ENCODE data around the gene LSM7.

Gene LSM7

GRCh38 chr19:2345794-2346663, 17.6 kb upstream of the LSM7 start:
- TF ChIP-seq ZNF274 (IDR thresholded peaks at IDR 0.05; ENCODE audit: low read depth, low read length), result no peak
- H3K4me3 ChIP-seq (ENCODE audit: low read length), result no peak overlapping the region

GRCh38 chr19:2345076-2345475, 16.7 kb upstream of the LSM7 start:
- no peak for TF ChIP-seq ZNF274 (IDR thresholded peaks at IDR 0.05; ENCODE audit: low read depth, low read length)
- no peak overlapping the region for H3K4me3 ChIP-seq (ENCODE audit: low read length)

- TF ChIP-seq ZNF274 (IDR thresholded peaks at IDR 0.05; ENCODE audit: low read depth, low read length), result no peak
- no peak overlapping the region for H3K4me3 ChIP-seq (ENCODE audit: low read length)
Measured at GRCh38 chr19:2344381-2344870, 16.0 kb upstream of the LSM7 start.

- H3K4me3 ChIP-seq (ENCODE audit: low read length), result no peak overlapping the region
- TF ChIP-seq ZNF274 (IDR thresholded peaks at IDR 0.05; ENCODE audit: low read depth, low read length), result no peak
Measured at GRCh38 chr19:2343289-2343982, 15.1 kb upstream of the LSM7 start.

- no peak overlapping the region for H3K4me3 ChIP-seq (ENCODE audit: low read length)
- TF ChIP-seq ZNF274 (IDR thresholded peaks at IDR 0.05; ENCODE audit: low read depth, low read length), result no peak
Measured at GRCh38 chr19:2342656-2343288, 14.4 kb upstream of the LSM7 start.

GRCh38 chr19:2341982-2342381, 13.6 kb upstream of the LSM7 start:
- no peak for TF ChIP-seq ZNF274 (IDR thresholded peaks at IDR 0.05; ENCODE audit: low read depth, low read length)
- no peak overlapping the region for H3K4me3 ChIP-seq (ENCODE audit: low read length)

- no peak for TF ChIP-seq ZNF274 (IDR thresholded peaks at IDR 0.05; ENCODE audit: low read depth, low read length)
- H3K4me3 ChIP-seq (ENCODE audit: low read length), result no peak overlapping the region
Measured at GRCh38 chr19:2341244-2341751, 12.9 kb upstream of the LSM7 start.

- TF ChIP-seq ZNF274 (IDR thresholded peaks at IDR 0.05; ENCODE audit: low read depth, low read length), result no peak
Measured at GRCh38 chr19:2340496-2341243, 12.3 kb upstream of the LSM7 start.

GRCh38 chr19:2339644-2340310, 11.4 kb upstream of the LSM7 start:
- no peak for TF ChIP-seq ZNF274 (IDR thresholded peaks at IDR 0.05; ENCODE audit: low read depth, low read length)
- no peak overlapping the region for H3K4me3 ChIP-seq (ENCODE audit: low read length)

More at GRCh38 chr19:2340496-2341243, 12.3 kb upstream of the LSM7 start:
- H3K4me3 ChIP-seq (ENCODE audit: low read length), result no peak overlapping the region

GRCh38 chr19:2338751-2339643, 10.6 kb upstream of the LSM7 start:
- no peak overlapping the region for H3K4me3 ChIP-seq (ENCODE audit: low read length)
- no peak for TF ChIP-seq ZNF274 (IDR thresholded peaks at IDR 0.05; ENCODE audit: low read depth, low read length)

GRCh38 chr19:2338055-2338615, 9.7 kb upstream of the LSM7 start:
- no peak for TF ChIP-seq ZNF274 (IDR thresholded peaks at IDR 0.05; ENCODE audit: low read depth, low read length)
- no peak overlapping the region for H3K4me3 ChIP-seq (ENCODE audit: low read length)

GRCh38 chr19:2337329-2337707, 8.9 kb upstream of the LSM7 start:
- no peak for TF ChIP-seq ZNF274 (IDR thresholded peaks at IDR 0.05; ENCODE audit: low read depth, low read length)
- H3K4me3 ChIP-seq (ENCODE audit: low read length), result no peak overlapping the region

Data from GM08714 (cell line).